Head of caudate nucleus (tissue), 42 donors: ENCODE measurements around the gene EDNRB.
"Not testable (repeated sequence)": the region's sequence is repeated elsewhere in the genome, so short reads cannot be mapped to it uniquely, and the experiment has no call there.

Experiments
- DNase-seq, 42 donors: peaks; one replicate each; pipeline versions ENCODE4 v3.0.0 to v3.0.0-alpha.2; 2020 to 2021; ENCODE audit warnings: mixed read lengths in 7 of 42
- intact Hi-C: fragments of 100-400 bp; cut with DNase I; formaldehyde crosslinking; loops from one replicate; pipeline ENCODE4 v1.15.0; 2022

EDNRB gene

GRCh38 chr13:77918391-77919245 is at the start of gene EDNRB:
TSS of gene EDNRB (minus strand) at chr13:77918831. CDS start at chr13:77918573, 258 bp downstream.
- DNase-seq = peak; percentile 9 to 73 (median 40)
- intact Hi-C loops = no loop called here

GRCh38 chr13:77966671-77967070 is 48.0 kb upstream of the EDNRB start:
- intact Hi-C loops = no loop called here
- no peak for DNase-seq

- DNase-seq = no peak
- intact Hi-C loops = no loop called here
These were observed 34.1 kb upstream of the EDNRB start for GRCh38 chr13:77952737-77953136.

GRCh38 chr13:77952276-77952675 is 33.6 kb upstream of the EDNRB start:
- intact Hi-C loops = no loop called here

DNA sequence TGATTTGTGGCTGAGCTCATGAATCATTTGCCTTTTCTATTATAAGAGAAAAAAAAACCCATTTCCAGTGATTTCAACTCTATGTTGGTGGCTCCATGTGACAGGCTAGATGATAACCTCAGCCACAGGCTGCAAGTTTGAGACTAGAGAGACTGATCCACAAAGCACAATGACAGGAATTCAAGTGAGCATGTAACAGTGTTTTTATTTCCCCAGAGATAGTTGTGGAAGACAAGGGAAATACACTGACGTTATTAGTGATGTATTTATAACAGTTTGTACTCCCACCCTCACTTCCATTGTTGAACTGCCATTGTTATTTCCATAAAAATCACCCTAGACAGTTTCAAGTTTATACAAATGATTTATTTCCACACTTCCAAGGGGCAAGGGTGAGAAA is 27.9 kb upstream of the EDNRB start:
- intact Hi-C loops = no loop called here
- DNase-seq = no peak

More at GRCh38 chr13:77952276-77952675, 33.6 kb upstream of the EDNRB start:
- no peak for DNase-seq

DNA sequence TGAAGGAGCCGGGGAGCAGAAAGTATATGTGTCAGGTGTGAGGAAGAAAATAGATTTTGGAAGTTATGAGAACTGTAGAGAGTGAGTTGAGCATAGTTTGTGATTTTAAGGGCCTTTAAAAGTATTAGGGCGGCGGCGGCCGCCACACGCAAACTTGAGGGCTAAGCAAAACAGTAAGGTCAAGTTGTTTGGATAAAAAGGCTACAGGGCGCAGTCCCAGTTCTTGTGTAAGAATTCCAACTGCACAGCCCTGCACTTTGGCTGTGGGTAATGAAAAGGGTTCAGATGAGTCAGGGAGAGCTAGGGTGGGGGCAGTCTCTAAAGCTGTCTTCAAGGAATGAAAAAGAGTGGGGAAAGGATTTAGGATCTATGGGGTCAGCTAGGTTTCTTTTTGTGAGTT is 16.4 kb upstream of the EDNRB start:
- DNase-seq, intact Hi-C loops: not testable (repeated sequence)

DNA sequence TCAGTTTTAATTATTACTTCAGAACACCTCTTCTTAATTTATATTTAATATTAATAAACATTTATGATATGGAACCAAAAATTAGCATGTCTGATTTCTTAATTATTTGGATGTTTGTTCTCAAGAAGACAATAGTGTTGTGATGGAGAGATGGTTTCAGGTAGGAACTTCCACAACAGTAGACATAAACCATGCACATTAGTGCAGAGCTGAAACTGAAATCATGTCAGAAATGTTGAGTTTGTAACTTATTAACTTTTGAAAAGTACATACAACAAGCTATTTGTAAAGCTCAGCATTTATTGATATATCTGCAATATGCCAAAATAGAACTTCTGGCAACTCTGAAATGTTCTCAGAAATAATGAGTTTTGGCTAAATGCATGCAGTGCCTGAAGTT is 11.8 kb upstream of the EDNRB start:
- no peak for DNase-seq
- intact Hi-C loops = no loop called here

GRCh38 chr13:77928909-77929308 is 10.3 kb upstream of the EDNRB start:
- intact Hi-C loops = no loop called here

DNA sequence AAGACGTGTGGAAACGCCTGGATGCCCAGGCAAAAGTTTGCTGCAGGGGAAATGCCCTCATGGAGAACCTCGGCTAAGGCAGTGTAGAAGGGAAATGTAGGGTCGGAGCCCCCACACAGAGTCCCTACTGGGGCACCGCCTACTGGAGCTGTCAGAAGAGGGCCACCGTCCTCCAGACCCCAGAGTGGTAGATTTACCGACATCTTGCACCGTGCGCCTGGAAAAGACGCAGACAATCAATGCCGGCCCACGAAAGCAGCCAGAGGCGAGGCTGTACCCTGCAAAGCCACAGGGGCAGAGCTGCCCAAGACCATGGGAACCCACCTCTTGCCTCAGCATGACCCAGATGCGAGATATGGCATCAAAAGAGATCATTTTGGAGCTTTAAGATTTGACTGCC is 7.0 kb upstream of the EDNRB start:
- intact Hi-C loops = no loop called here
- no peak for DNase-seq

More at GRCh38 chr13:77928909-77929308, 10.3 kb upstream of the EDNRB start:
- no peak for DNase-seq

GRCh38 chr13:77919921-77920294 is 1.3 kb upstream of the EDNRB start:
- peak in 1 of 42 donors; percentile 2 for DNase-seq
- intact Hi-C loops = no loop called here

DNA sequence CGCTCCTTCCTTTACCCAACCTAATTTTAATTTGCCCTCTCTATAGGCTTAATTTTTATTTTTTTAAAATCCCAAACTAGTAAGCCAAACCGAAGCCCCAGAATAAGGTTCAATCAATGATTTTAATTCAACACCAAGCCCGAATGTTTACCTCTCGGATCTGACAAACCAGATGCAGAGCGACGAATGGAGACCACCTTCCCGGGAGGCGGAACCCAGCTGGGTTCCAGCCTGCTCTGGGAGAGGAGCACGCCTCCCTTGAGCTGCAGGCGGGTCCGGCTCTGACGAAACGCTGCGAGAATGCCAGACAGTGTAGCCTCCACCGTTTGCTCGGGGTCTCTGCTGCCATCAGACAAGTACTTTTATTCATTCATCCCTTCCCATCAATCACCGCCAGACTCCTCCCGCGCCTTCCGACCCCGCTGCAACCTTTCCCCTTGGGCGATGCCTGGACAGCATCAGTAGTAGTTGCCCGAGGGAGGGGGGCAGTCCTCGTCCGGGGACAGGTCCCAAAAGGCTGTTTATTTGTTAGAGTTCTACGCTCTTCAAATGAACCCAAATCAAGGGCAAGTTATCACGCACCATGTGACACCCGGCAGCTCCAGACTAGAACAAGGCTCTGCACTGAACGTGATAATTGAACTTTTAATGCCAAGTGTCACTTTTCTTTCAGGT is 752 bp upstream of the EDNRB start:
- DNase-seq = peak; percentile 5 to 67 (median 35)
- intact Hi-C loops = no loop called here

DNA sequence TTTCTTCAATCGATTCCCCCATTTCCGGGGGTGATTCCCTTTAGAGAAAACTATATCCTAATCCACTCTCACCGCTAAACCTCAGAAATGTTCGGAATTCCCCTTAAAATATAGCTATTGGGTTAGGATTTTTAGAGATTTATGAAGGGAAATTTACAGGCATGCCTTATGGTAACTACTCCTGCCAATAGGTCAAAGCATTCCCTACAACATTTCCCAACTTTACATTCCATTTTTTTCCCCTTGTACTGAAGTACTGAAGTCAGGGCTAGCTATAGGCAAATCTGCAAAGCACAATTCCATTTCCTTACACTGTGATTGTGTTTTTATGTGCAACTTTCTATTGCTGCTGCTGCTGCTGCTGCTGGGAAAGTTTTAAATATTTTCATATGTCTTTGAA is 2.1 kb downstream of the EDNRB start:
- no peak for DNase-seq
- intact Hi-C loops = no loop called here

DNA sequence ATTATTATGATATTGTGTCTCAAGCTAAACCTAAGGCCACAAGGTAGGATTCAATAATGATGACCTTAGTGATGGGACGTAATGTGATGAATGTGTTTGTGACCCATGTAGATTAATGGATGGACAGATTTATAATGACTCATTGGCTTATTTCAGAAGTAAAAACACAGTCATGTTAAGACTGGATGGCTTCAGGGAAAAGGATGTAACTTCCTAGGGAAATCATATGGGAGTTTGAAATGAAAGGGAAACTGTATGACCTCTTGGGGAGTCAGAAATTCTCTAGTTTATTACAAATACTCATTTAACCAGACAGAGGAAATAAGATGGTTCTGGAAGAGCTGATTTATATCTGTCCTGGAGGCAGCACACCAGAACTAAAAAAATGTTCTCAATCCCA is 2.9 kb downstream of the EDNRB start:
- DNase-seq = no peak
- intact Hi-C loops = no loop called here

GRCh38 chr13:77913003-77913402 is 5.6 kb downstream of the EDNRB start:
- DNase-seq = no peak
- intact Hi-C loops = no loop called here

DNA sequence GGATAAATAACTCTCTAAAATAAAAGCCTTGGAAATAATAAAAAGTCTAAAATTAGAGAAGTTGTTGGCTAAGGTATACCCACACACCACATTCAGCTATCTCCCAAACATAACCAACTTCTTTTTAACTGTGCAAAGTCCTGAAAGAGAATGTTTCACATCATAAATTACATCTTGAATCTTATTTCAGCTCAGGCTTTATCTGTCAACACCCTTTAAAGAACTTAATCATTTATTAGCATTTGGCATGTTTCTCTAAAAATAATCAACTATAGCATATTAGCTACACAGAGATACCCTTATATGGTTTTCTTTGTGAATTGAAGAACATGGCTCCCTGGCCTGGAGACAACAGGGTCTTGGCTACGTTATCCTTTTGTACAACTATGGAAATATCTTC is 6.9 kb downstream of the EDNRB start:
- DNase-seq = no peak
- intact Hi-C loops = no loop called here

DNA sequence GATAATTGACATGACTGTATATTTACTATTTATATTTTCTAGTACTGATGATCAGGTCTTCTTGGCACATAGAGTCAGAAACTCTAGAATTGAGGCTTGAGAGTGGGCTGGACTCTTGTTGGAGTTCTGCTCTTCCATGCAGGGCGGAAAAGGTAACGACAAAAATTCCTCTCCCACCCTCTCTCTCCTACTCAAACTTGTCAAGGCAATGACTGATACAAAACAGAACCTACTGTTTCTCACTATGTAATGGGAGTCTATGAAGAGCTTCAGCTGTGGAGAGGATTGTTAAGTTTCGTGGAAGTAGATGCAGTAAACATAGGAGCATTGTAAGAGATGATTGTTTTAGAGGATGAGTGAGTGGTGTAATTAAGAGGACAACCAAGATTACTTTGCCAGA is 8.8 kb downstream of the EDNRB start:
- intact Hi-C loops = no loop called here
- DNase-seq = no peak

GRCh38 chr13:77908531-77908930 is 10.1 kb downstream of the EDNRB start:
- intact Hi-C loops = no loop called here
- DNase-seq = no peak

DNA sequence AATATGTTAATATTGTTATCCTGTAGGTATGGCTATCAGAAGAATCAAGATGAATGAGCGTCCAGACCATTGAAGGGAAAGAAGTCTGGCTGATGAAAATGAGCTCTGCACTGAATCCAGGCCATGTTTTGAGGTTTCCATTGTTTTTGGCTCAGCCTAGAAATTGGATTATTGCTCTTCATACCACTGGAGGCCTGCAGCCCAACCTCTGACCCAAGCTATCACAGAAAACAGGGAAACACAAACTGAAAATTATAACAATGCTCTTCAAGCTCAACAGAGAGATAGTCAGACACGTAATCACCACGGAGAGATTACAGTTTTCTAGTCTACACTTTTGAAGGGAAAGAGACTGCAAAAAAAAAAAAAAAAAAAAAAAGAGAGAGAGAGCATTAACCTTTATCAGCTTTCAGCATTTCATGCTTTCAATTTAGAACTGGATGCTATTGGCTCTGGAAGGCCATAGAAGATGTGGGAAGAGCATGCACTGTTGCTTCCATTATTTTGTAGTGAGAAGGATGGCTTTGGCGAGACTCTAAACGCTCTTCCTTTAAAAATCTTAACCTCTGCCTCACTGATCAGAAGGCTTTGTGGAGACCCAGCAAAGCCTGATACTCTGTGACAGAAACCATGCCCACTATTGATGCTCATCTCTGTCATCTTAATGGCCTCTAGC is 10.8 kb downstream of the EDNRB start:
- intact Hi-C loops = no loop called here
- no peak for DNase-seq

- intact Hi-C loops = no loop called here
- DNase-seq = no peak
These were observed 14.6 kb downstream of the EDNRB start for GRCh38 chr13:77904031-77904430.

- intact Hi-C loops = no loop called here
- DNase-seq = no peak
These were observed 15.2 kb downstream of the EDNRB start for GRCh38 chr13:77903435-77903834.
